SU-DHL-6 (cell line): ENCODE data around the gene LIPA.

Source experiments
- H2AFZ ChIP-seq: fragments of 200-600 bp; sonication (generic); 2 replicates; pipeline ENCODE4 v1.6.1; 2014; ENCODE audit warnings: low read depth, mild to moderate bottlenecking, moderate library complexity, mixed read lengths, antibody characterized with exemption, low read length; ENCODE audit not compliant: severe bottlenecking
- H3F3A ChIP-seq: fragments of 200-600 bp; shearing (Covaris generic); 2 replicates; pipeline ENCODE4 v1.6.0; 2016; ENCODE audit warnings: antibody characterized with exemption, mild to moderate bottlenecking; ENCODE audit not compliant: insufficient read depth
- H3K27ac ChIP-seq: fragments of 200-600 bp; sonication (generic); 2 replicates; pipeline ENCODE4 v1.5.1; 2016; ENCODE audit warnings: low read depth, mild to moderate bottlenecking, low read length, moderate library complexity, mixed read lengths
- H3K27me3 ChIP-seq: fragments of 200-600 bp; sonication (generic), shearing (Covaris generic); 2 replicates; pipeline ENCODE4 v1.6.0; 2014; ENCODE audit warnings: mild to moderate bottlenecking, low read length
- H3K36me3 ChIP-seq: fragments of 200-600 bp; sonication (generic); 2 replicates; pipeline ENCODE4 v1.6.1; 2014; ENCODE audit warnings: mild to moderate bottlenecking, low read length, mixed read lengths
- H3K4me2 ChIP-seq: fragments of 300-600, 200-600 bp; shearing (Covaris generic), sonication (generic); 2 replicates; pipeline ENCODE4 v1.6.0; 2014; ENCODE audit warnings: low read length, low read depth, mild to moderate bottlenecking; ENCODE audit not compliant: poor library complexity, severe bottlenecking
- H3K4me3 ChIP-seq: fragments of 200-600 bp; sonication (generic); 2 replicates; pipeline ENCODE4 v1.5.1; 2014; ENCODE audit warnings: antibody characterized with exemption, low read length, mild to moderate bottlenecking, mixed read lengths; ENCODE audit not compliant: insufficient read depth, poor library complexity, severe bottlenecking
- H3K79me2 ChIP-seq: fragments of 200-600 bp; sonication (generic); 2 replicates; pipeline ENCODE4 v1.6.1; 2014; ENCODE audit warnings: mild to moderate bottlenecking, low read length, moderate library complexity; ENCODE audit not compliant: insufficient read depth
- H3K9ac ChIP-seq: fragments of 200-600 bp; sonication (generic); 2 replicates; pipeline ENCODE4 v1.7.0; 2014; ENCODE audit warnings: mild to moderate bottlenecking, low read length
- H3K9me2 ChIP-seq: fragments of 200-600 bp; sonication (generic); replicated peaks from 2 replicates; pipeline ENCODE4 v1.6.1; 2014; ENCODE audit warnings: low read length; ENCODE audit not compliant: insufficient read depth
- H3K9me3 ChIP-seq: fragments of 200-600 bp; sonication (generic); 2 replicates; pipeline ENCODE4 v1.6.1; 2014; ENCODE audit warnings: low read length, mixed read lengths; ENCODE audit not compliant: insufficient read depth
- H4K20me1 ChIP-seq: fragments of 200-600 bp; sonication (generic); 2 replicates; pipeline ENCODE4 v1.6.1; 2014; ENCODE audit warnings: low read depth, mild to moderate bottlenecking, antibody characterized with exemption, low read length, moderate library complexity, mixed read lengths
- EZH2phosphoT487 ChIP-seq: fragments of 200-600 bp; sonication (generic), shearing (Covaris generic); conservative IDR thresholded peaks from 2 replicates; pipeline ENCODE4 v1.6.1; 2018; ENCODE audit warnings: mild to moderate bottlenecking, antibody characterized with exemption, low read length, moderate library complexity, mixed read lengths
- TF ChIP-seq, protein P1 (sequence below): fragments of 200-600 bp; sonication (generic); IDR thresholded peaks from one replicate; pipeline ENCODE4 v1.5.1; 2017; ENCODE audit warnings: antibody characterized with exemption, mild to moderate bottlenecking, low read length, moderate library complexity; ENCODE audit not compliant: insufficient read depth, poor library complexity, severe bottlenecking

The LIPA gene

GRCh38 chr10:89283025-89283935 lies 31.7 kb upstream of the LIPA start:
- Histone ChIP-seq H3K9ac (no peak overlapping the region), H3K27ac (no peak overlapping the region), H2AFZ (no peak overlapping the region), H3K79me2 (no peaks in the 10 kb centered on the region), H3K9me3 (no peaks in the 10 kb centered on the region), H3K27me3 (no peaks in the 10 kb centered on the region), H3K4me2 (no peak overlapping the region), H3K36me3 (no peaks in the 10 kb centered on the region), H3K4me3 (no peak overlapping the region), H4K20me1 (no peaks in the 10 kb centered on the region), H3K9me2 (no peaks in the 10 kb centered on the region), H3F3A (no peaks in the 10 kb centered on the region)
- TF ChIP-seq EZH2phosphoT487: no peak
- TF ChIP-seq, protein P1, sequence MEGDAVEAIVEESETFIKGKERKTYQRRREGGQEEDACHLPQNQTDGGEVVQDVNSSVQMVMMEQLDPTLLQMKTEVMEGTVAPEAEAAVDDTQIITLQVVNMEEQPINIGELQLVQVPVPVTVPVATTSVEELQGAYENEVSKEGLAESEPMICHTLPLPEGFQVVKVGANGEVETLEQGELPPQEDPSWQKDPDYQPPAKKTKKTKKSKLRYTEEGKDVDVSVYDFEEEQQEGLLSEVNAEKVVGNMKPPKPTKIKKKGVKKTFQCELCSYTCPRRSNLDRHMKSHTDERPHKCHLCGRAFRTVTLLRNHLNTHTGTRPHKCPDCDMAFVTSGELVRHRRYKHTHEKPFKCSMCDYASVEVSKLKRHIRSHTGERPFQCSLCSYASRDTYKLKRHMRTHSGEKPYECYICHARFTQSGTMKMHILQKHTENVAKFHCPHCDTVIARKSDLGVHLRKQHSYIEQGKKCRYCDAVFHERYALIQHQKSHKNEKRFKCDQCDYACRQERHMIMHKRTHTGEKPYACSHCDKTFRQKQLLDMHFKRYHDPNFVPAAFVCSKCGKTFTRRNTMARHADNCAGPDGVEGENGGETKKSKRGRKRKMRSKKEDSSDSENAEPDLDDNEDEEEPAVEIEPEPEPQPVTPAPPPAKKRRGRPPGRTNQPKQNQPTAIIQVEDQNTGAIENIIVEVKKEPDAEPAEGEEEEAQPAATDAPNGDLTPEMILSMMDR: no peak

GRCh38 chr10:89281606-89282395 lies 30.2 kb upstream of the LIPA start:
- no peak for TF ChIP-seq EZH2phosphoT487
- TF ChIP-seq, protein P1: no peak
- no peaks in the 10 kb centered on the region for H3K9me2 ChIP-seq
- no peaks in the 10 kb centered on the region for H3K27me3 ChIP-seq
- H3K79me2 ChIP-seq: no peaks in the 10 kb centered on the region
- H3K4me3 ChIP-seq: no peak overlapping the region
- H3K4me2 ChIP-seq: no peak overlapping the region
- no peaks in the 10 kb centered on the region for H3K9me3 ChIP-seq
- H3K36me3 ChIP-seq: no peaks in the 10 kb centered on the region
- no peak overlapping the region for H2AFZ ChIP-seq
- no peak overlapping the region for H3K27ac ChIP-seq
- H4K20me1 ChIP-seq: no peaks in the 10 kb centered on the region
- H3K9ac ChIP-seq: no peak overlapping the region
- no peaks in the 10 kb centered on the region for H3F3A ChIP-seq

DNA sequence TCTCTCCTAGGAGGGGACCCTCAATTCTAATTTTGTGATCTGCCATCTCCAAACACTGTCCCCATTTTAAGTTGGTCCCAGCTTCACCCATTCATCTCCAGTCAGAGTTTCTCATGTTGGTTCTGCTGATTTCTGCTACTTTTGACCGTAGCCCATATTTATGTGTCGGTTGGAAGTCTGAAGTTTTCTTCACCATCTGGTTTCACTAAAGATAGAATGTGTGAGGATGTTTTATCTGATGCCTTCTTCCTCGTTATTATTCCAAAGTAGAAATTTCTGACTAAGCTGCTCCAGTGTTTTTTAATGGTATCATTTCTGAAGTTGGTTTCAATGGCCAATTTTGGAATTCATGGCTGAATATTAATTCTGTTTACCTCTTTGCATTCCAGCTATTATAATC lies 28.9 kb upstream of the LIPA start:
- no peaks in the 10 kb centered on the region for H3F3A ChIP-seq

More for the DNA sequence above, 28.9 kb upstream of the LIPA start:
- Histone ChIP-seq H3K9me3 (no peaks in the 10 kb centered on the region), H3K4me2 (no peak overlapping the region), H3K36me3 (no peaks in the 10 kb centered on the region), H3K9me2 (no peaks in the 10 kb centered on the region), H3K27ac (no peak overlapping the region), H4K20me1 (no peaks in the 10 kb centered on the region), H3K79me2 (no peaks in the 10 kb centered on the region), H3K4me3 (no peak overlapping the region), H3K27me3 (no peaks in the 10 kb centered on the region), H3K9ac (no peak overlapping the region), H2AFZ (no peak overlapping the region)
- TF ChIP-seq EZH2phosphoT487: no peak
- TF ChIP-seq, protein P1: no peak
